Right lobe of liver (tissue), 4 donors: ENCODE data around the gene SDK1.

ENCODE experiments used
- CTCF ChIP-seq, 4 donors: fragments of 200-600 bp in 3 of 4; fragments of 450-650 bp in 1 of 4; IDR thresholded peaks; one replicate each; pipeline versions ENCODE4 v1.5.1 to v1.8.0; 2016 to 2022; ENCODE audit warnings: antibody characterized with exemption in 4 of 4, mild to moderate bottlenecking in 2 of 4
- POLR2A ChIP-seq: fragments of 450-650 bp; IDR thresholded peaks from one replicate; pipeline ENCODE4 v1.6.1; 2017; ENCODE audit warnings: antibody characterized with exemption, mild to moderate bottlenecking
- donor health status: DM: no; HTN: no; CAD: no.
- donor health status: DM: no; HTN: no; CAD: no.
- donor health status: DM: no; HTN: yes; CAD: no.

- no peak for TF ChIP-seq CTCF (IDR thresholded peaks at IDR 0.05)
- TF ChIP-seq POLR2A, result no peak
Measured at GRCh38 chr7:4093035-4093434, 792.0 kb downstream of the SDK1 start.
